Cardiac fibroblast (primary cell): Measurements from ENCODE around the gene SMIM32.

Source experiments
- DNase-seq, 2 donors: peaks; one replicate each; pipeline versions ENCODE4 v3.0.0 to v3.0.0-alpha.2; 2010; ENCODE audit warnings: low read depth in 2 of 2
- H3K4me3 ChIP-seq, 2 donors: replicated peaks in 1 of 2; 1 replicate in 1 of 2; 2 replicates in 1 of 2; pipeline ENCODE4 v1.5.1; 2011; ENCODE audit warnings: low read depth in 2 of 2, low read length in 2 of 2, mild to moderate bottlenecking in 2 of 2, moderate library complexity in 1 of 2
- CTCF ChIP-seq: IDR thresholded peaks from one replicate; pipeline ENCODE4 v1.5.1; 2011; ENCODE audit warnings: low read depth, mild to moderate bottlenecking, low read length, inconsistent platforms

The SMIM32 gene

GRCh38 chr5:136169218-136169617 is 23.7 kb downstream of the SMIM32 start:
- no peak overlapping the region for H3K4me3 ChIP-seq
- no peak for TF ChIP-seq CTCF
- no peak for DNase-seq

- no peak for DNase-seq
- no peak overlapping the region for H3K4me3 ChIP-seq
- no peak for TF ChIP-seq CTCF
Measured at GRCh38 chr5:136166909-136167308, 26.1 kb downstream of the SMIM32 start.

- no peak for DNase-seq
- H3K4me3 ChIP-seq = no peak overlapping the region
- no peak for TF ChIP-seq CTCF
Measured at GRCh38 chr5:136164226-136164625, 28.7 kb downstream of the SMIM32 start.

- DNase-seq = no peak
- TF ChIP-seq CTCF = no peak
- H3K4me3 ChIP-seq = no peak overlapping the region
Measured at GRCh38 chr5:136162008-136162407, 31.0 kb downstream of the SMIM32 start.

- TF ChIP-seq CTCF = no peak
- no peak overlapping the region for H3K4me3 ChIP-seq
- peak; percentile 45 to 55 for DNase-seq
Measured at GRCh38 chr5:136159457-136159856, 33.5 kb downstream of the SMIM32 start.

- no peak for DNase-seq
- TF ChIP-seq CTCF = no peak
- no peak overlapping the region for H3K4me3 ChIP-seq
Measured at GRCh38 chr5:136157514-136157913, 35.4 kb downstream of the SMIM32 start.

- DNase-seq = peak in 1 of 2 donors; percentile 58
- no peak overlapping the region for H3K4me3 ChIP-seq
Measured at GRCh38 chr5:136155761-136156160, 37.2 kb downstream of the SMIM32 start.

More at GRCh38 chr5:136155761-136156160, 37.2 kb downstream of the SMIM32 start:
- no peak for TF ChIP-seq CTCF
